ENCODE data around the gene CD200R1L.

GRCh38 chr3:112848196-112848595 lies 1.5 kb upstream of the CD200R1L start:
- TF ChIP-seq, protein P1, sequence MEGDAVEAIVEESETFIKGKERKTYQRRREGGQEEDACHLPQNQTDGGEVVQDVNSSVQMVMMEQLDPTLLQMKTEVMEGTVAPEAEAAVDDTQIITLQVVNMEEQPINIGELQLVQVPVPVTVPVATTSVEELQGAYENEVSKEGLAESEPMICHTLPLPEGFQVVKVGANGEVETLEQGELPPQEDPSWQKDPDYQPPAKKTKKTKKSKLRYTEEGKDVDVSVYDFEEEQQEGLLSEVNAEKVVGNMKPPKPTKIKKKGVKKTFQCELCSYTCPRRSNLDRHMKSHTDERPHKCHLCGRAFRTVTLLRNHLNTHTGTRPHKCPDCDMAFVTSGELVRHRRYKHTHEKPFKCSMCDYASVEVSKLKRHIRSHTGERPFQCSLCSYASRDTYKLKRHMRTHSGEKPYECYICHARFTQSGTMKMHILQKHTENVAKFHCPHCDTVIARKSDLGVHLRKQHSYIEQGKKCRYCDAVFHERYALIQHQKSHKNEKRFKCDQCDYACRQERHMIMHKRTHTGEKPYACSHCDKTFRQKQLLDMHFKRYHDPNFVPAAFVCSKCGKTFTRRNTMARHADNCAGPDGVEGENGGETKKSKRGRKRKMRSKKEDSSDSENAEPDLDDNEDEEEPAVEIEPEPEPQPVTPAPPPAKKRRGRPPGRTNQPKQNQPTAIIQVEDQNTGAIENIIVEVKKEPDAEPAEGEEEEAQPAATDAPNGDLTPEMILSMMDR (IDR thresholded peaks at IDR 0.05): no peak
- no peak for TF ChIP-seq POLR2A (IDR thresholded peaks at IDR 0.05)
